Trophoblast cell (in vitro differentiated cells and primary cell): ENCODE measurements around the gene SUMO4.
A peak's percentile ranks its signal among the peaks of the same experiment; 100 is the strongest.

Experiments used
- DNase-seq, 2 donors: peaks; one replicate each; pipeline ENCODE4 v3.0.0-alpha.2; 2016
- H2AFZ ChIP-seq: 2 replicates; pipeline ENCODE4 v1.6.1; 2013; ENCODE audit warnings: low read length, moderate library complexity, mild to moderate bottlenecking; ENCODE audit not compliant: insufficient read depth, poor library complexity
- H2AK5ac ChIP-seq: 2 replicates; pipeline ENCODE4 v1.6.1; 2013; ENCODE audit warnings: mild to moderate bottlenecking, low read length
- H2BK120ac ChIP-seq: 2 replicates; pipeline ENCODE4 v1.6.1; 2013; ENCODE audit warnings: low read length, mild to moderate bottlenecking, moderate library complexity; ENCODE audit not compliant: insufficient read depth, poor library complexity
- H2BK12ac ChIP-seq: 2 replicates; pipeline ENCODE4 v1.6.1; 2013; ENCODE audit warnings: mild to moderate bottlenecking, low read length, moderate library complexity
- H2BK5ac ChIP-seq: 2 replicates; pipeline ENCODE4 v1.6.1; 2013; ENCODE audit warnings: low read length, low read depth, moderate library complexity, mild to moderate bottlenecking; ENCODE audit not compliant: poor library complexity
- H3K14ac ChIP-seq: 2 replicates; pipeline ENCODE4 v1.6.1; 2013; ENCODE audit warnings: mild to moderate bottlenecking, low read length
- H3K18ac ChIP-seq: 2 replicates; pipeline ENCODE4 v1.6.1; 2013; ENCODE audit warnings: mild to moderate bottlenecking, low read length
- H3K23ac ChIP-seq: 2 replicates; pipeline ENCODE4 v1.6.1; 2013; ENCODE audit warnings: low read length
- H3K27ac ChIP-seq: 2 replicates; pipeline ENCODE4 v1.5.1; 2013; ENCODE audit warnings: low read depth, mild to moderate bottlenecking, inconsistent platforms, low read length, moderate library complexity
- H3K27me3 ChIP-seq: 2 replicates; pipeline ENCODE4 v1.6.1; 2013; ENCODE audit warnings: inconsistent platforms, mild to moderate bottlenecking, low read length, moderate library complexity; ENCODE audit not compliant: insufficient read depth
- H3K36me3 ChIP-seq, 2 experiments: 1 replicate in 1 of 2; 2 replicates in 1 of 2; pipeline ENCODE4 v1.6.1; 2013; ENCODE audit warnings: low read length in 2 of 2, mild to moderate bottlenecking in 2 of 2, moderate library complexity in 1 of 2; ENCODE audit not compliant: insufficient read depth in 2 of 2, control insufficient read depth in 1 of 2
- H3K4ac ChIP-seq: 2 replicates; pipeline ENCODE4 v1.6.1; 2013; ENCODE audit warnings: low read depth, mild to moderate bottlenecking, low read length, moderate library complexity
- H3K4me1 ChIP-seq, 2 experiments: 1 replicate in 1 of 2; 2 replicates in 1 of 2; pipeline ENCODE4 v1.6.1; 2013; ENCODE audit warnings: low read length in 2 of 2, mild to moderate bottlenecking in 2 of 2, moderate library complexity in 1 of 2; ENCODE audit not compliant: insufficient read depth in 2 of 2, control insufficient read depth in 1 of 2
- H3K4me2 ChIP-seq: 2 replicates; pipeline ENCODE4 v1.6.1; 2013; ENCODE audit warnings: inconsistent platforms, mild to moderate bottlenecking, low read length, moderate library complexity
- H3K4me3 ChIP-seq: 2 replicates; pipeline ENCODE4 v1.5.1; 2013; ENCODE audit warnings: mild to moderate bottlenecking, low read depth, low read length, inconsistent platforms
- H3K79me1 ChIP-seq: one replicate; pipeline ENCODE4 v1.6.1; 2013; ENCODE audit warnings: low read length
- H3K79me2 ChIP-seq: 2 replicates; pipeline ENCODE4 v1.6.1; 2013; ENCODE audit warnings: low read length, mild to moderate bottlenecking; ENCODE audit not compliant: control insufficient read depth, insufficient read depth, poor library complexity
- H3K9ac ChIP-seq: 2 replicates; pipeline ENCODE4 v1.6.1; 2013; ENCODE audit warnings: mild to moderate bottlenecking, low read length
- H3K9me3 ChIP-seq: 2 replicates; pipeline ENCODE4 v1.6.1; 2013; ENCODE audit warnings: low read depth, mild to moderate bottlenecking, control low read depth, inconsistent platforms, low read length; ENCODE audit not compliant: insufficient read depth
- H4K12ac ChIP-seq: 2 replicates; pipeline ENCODE4 v1.6.1; 2013; ENCODE audit warnings: low read depth, mild to moderate bottlenecking, low read length, moderate library complexity
- H4K8ac ChIP-seq: 2 replicates; pipeline ENCODE4 v1.6.1; 2013; ENCODE audit warnings: low read depth, mild to moderate bottlenecking, low read length, moderate library complexity
- H4K91ac ChIP-seq: one replicate; pipeline ENCODE4 v1.6.1; 2013; ENCODE audit warnings: low read depth, mild to moderate bottlenecking, low read length, moderate library complexity
- WGBS: extraction: QIAGEN DNeasy Blood & Tissue Kit; methylation state at CpG from one replicate; pipeline ENCODE4 v1.1.7; 2013; ENCODE audit warnings: missing lambda C conversion rate; ENCODE audit not compliant: insufficient read length, insufficient coverage; ENCODE audit errors: extremely low coverage; 5-methylcytosine and 5-hydroxymethylcytosine counted together

The SUMO4 gene

DNA sequence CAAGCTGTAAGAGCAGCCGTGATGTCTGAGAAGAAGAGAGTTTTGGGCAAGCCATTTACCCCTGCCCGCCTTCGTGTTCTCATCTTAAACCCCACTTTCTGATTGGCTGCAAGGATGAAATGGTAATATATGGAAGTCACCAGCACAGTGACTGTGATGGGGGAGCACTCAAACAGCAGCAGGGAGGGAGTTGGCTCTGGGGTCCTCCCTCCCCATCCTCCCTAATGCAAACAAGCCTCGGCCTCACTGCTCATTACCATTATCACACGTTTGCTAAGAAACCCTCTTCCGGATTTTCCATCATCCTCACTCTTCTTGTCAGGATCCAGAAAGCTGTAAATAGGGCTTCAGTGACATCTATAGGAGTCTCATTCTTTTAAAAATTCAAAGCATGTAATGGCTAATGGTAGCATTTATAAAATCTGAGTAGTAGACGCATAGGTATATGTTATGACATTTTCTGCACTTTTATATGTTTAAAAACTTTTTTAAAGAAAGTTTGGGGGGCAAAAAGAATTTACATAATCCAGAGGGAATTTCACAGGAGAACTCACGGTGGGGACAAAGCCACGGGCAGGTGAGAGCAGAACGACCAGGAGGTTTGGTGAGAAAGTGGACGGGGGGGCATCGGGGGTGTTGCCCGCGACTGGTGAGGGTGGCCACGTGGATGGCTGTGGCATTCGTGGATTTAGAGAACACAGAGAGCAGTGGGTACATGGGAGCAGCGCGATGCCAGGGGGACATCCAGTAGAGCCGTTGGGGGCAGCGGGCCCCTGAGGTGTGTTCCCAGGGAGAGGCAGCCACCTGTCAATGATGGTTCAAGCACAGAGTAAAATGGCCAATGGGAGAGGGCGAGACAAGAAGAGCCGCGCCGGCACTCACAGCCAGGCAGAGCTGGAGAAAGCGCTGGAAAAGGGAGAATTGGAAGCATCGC lies 29.6 kb downstream of the SUMO4 start:
- no peak overlapping the region for H3K23ac ChIP-seq
- no peaks in the 10 kb centered on the region for H3K79me2 ChIP-seq
- H3K4me3 ChIP-seq = no peak overlapping the region
- H3K9me3 ChIP-seq = no peaks in the 10 kb centered on the region
- H3K18ac ChIP-seq = no peak overlapping the region
- no peak overlapping the region for H2BK120ac ChIP-seq
- no peak overlapping the region for H2AFZ ChIP-seq
- no peak overlapping the region for H4K8ac ChIP-seq
- H2AK5ac ChIP-seq = no peak overlapping the region
- H4K91ac ChIP-seq = no peak overlapping the region
- no peak overlapping the region for H2BK12ac ChIP-seq
- no peak for DNase-seq
- no peak overlapping the region for H3K4ac ChIP-seq
- WGBS = no CpG with 5 or more reads among the region's 26 CpGs
- no peaks in the 10 kb centered on the region for H3K27me3 ChIP-seq
- no peak overlapping the region for H3K27ac ChIP-seq
- H3K79me1 ChIP-seq = no peaks in the 10 kb centered on the region
- H2BK5ac ChIP-seq = no peak overlapping the region
- no peak overlapping the region for H3K14ac ChIP-seq
- H3K36me3 ChIP-seq = no peaks in the 10 kb centered on the region
- no peak overlapping the region for H3K9ac ChIP-seq
- no peak overlapping the region for H4K12ac ChIP-seq
- peaks cover 0 to 2% of the 10 kb centered on the region in 2 experiments for H3K4me1 ChIP-seq
- no peak overlapping the region for H3K4me2 ChIP-seq

DNA sequence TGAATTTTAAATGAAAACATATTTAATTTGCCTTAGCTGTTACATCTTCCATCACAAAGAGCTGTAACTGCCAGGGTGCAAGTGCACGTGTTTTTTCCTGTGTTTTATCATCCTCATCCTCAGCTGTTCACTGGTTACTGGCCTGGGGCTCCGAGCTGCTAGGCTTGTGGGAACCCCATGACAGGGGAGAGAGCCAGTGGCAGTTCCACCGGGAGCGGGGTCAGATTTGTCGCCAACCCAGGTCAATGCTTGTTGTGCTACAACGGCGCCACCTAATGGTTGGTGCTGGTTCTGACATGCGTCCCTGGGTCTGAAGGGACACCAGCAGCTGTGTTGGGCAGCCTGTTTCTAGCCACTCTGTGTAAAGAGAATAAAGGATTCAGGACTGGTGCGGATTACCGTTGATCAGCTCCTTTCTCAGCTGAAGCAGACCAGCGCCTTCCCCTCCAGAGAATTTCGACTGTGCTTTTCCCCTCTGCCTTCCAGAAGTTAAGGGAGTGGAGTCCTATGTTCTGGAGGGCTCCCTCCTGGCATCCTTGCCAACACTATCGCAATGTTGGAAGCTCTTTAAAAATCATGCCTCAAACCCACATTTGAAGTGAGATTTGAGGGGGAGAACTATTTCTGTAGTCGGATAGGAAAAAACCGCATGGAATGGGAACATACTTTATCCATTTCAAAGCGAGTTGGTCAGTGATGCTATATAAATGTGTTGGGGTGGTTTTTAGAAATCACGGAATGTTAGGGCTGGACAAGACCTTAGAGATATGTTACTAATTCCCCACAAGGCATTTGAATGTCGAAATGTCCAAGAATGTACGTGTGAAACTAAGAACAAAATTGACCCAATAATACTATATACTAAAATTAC lies 32.1 kb downstream of the SUMO4 start:
- H3K79me2 ChIP-seq = no peaks in the 10 kb centered on the region
- no peak overlapping the region for H3K27ac ChIP-seq
- H4K8ac ChIP-seq = no peak overlapping the region
- no peaks in the 10 kb centered on the region for H3K27me3 ChIP-seq
- H4K91ac ChIP-seq = no peak overlapping the region
- H3K18ac ChIP-seq = no peak overlapping the region
- H3K9ac ChIP-seq = peak overlapping the region; percentile 54
- no peak overlapping the region for H3K4ac ChIP-seq
- no peak overlapping the region for H2BK12ac ChIP-seq
- H3K36me3 ChIP-seq = no peaks in the 10 kb centered on the region
- H3K79me1 ChIP-seq = no peaks in the 10 kb centered on the region
- WGBS = no CpG with 5 or more reads among the region's 19 CpGs
- no peak overlapping the region for H2AK5ac ChIP-seq
- H3K4me3 ChIP-seq = no peak overlapping the region
- H3K4me2 ChIP-seq = no peak overlapping the region
- H3K9me3 ChIP-seq = peaks cover 2% of the 10 kb centered on the region
- peak; percentile 80 to 95 for DNase-seq
- peak overlapping the region; percentile 66 for H2AFZ ChIP-seq
- H4K12ac ChIP-seq = no peak overlapping the region
- no peak overlapping the region for H3K14ac ChIP-seq
- H2BK5ac ChIP-seq = no peak overlapping the region
- no peak overlapping the region for H3K23ac ChIP-seq
- no peak overlapping the region for H2BK120ac ChIP-seq
- H3K4me1 ChIP-seq = peaks cover 0 to 2% of the 10 kb centered on the region in 2 experiments

DNA sequence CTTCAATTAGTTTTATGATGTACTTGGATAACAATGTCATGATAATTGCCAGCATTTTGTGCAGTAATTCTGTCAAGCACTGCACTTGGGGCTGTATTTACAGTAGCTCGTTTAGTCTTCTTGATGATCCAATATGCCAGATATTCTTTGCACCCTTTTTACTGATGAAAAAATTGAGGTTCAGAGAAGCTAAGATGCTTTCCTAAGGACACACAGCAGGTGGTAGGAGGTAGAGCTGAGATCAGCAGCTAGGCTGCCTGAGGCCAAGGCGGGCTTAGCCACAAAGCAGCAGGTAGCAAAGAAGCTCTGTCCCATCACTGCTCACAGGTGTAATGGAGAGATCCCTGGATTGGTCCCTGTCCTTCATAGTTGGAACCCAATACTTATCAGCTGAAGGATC lies 33.3 kb downstream of the SUMO4 start:
- Histone ChIP-seq H3K4me2 (no peak overlapping the region), H4K12ac (no peak overlapping the region), H2AFZ (no peak overlapping the region), H3K79me1 (no peaks in the 10 kb centered on the region), H3K18ac (no peak overlapping the region), H2BK5ac (no peak overlapping the region), H2AK5ac (no peak overlapping the region), H3K14ac (no peak overlapping the region), H3K9ac (no peak overlapping the region), H4K91ac (no peak overlapping the region), H2BK120ac (no peak overlapping the region), H3K4ac (no peak overlapping the region), H4K8ac (no peak overlapping the region), H2BK12ac (no peak overlapping the region), H3K36me3 (no peaks in the 10 kb centered on the region), H3K9me3 (peaks cover 2% of the 10 kb centered on the region), H3K4me1 (peaks cover 0 to 2% of the 10 kb centered on the region in 2 experiments), H3K79me2 (no peaks in the 10 kb centered on the region), H3K27ac (no peak overlapping the region), H3K23ac (no peak overlapping the region), H3K27me3 (no peaks in the 10 kb centered on the region), H3K4me3 (no peak overlapping the region)
- no peak for DNase-seq
- no CpG with 5 or more reads among the region's 2 CpGs for WGBS

DNA sequence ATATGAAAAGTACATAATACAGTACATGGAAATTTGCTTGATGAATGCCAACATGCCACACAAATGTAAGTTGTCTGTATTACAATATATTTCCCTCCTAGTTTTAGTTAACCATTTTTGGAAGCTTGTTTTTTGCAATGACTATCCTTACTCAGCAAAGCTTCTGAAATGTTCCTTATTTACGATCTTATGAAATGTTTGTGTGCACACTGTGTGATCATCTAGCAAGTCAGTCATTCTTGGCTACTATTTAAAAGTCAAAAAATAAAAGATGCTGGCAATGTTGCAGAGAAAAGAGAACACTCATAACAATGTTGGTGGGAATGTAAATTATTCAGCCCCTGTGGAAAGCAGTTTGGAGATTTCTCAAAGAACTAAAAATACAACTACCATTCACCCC lies 33.8 kb downstream of the SUMO4 start:
- no peak for DNase-seq
- H3K4ac ChIP-seq = no peak overlapping the region
- no peak overlapping the region for H2AK5ac ChIP-seq
- no peak overlapping the region for H3K18ac ChIP-seq
- H4K91ac ChIP-seq = no peak overlapping the region
- H3K27me3 ChIP-seq = no peaks in the 10 kb centered on the region
- H3K9ac ChIP-seq = no peak overlapping the region
- H3K23ac ChIP-seq = no peak overlapping the region
- H2BK120ac ChIP-seq = no peak overlapping the region
- no peak overlapping the region for H4K8ac ChIP-seq
- no peak overlapping the region for H4K12ac ChIP-seq
- H3K36me3 ChIP-seq = no peaks in the 10 kb centered on the region
- WGBS = no CpG with 5 or more reads among the region's 1 CpG
- H3K4me3 ChIP-seq = no peak overlapping the region
- H3K27ac ChIP-seq = no peak overlapping the region
- H3K4me1 ChIP-seq = peaks cover 0 to 2% of the 10 kb centered on the region in 2 experiments
- no peak overlapping the region for H2BK5ac ChIP-seq
- no peaks in the 10 kb centered on the region for H3K79me2 ChIP-seq
- H3K4me2 ChIP-seq = no peak overlapping the region
- H2AFZ ChIP-seq = no peak overlapping the region
- peaks cover 2% of the 10 kb centered on the region for H3K9me3 ChIP-seq
- H3K79me1 ChIP-seq = no peaks in the 10 kb centered on the region
- no peak overlapping the region for H2BK12ac ChIP-seq
- no peak overlapping the region for H3K14ac ChIP-seq
